IMR-90 (cell line): ENCODE measurements around the gene RNU6-7. TPM values are rescaled to one million over a fixed set of nuclear protein-coding genes. Genes with fewer than 3 reads are reported as not detected.

Experiments used
- ATAC-seq: fragments of 200-7000 bp; cut with Tn5 transposase; 2 replicates; pipeline ENCODE4 v1.9.1; 2020; ENCODE audit warnings: low read depth, mild to moderate bottlenecking, moderate library complexity
- BruUV-seq: library from RNA; stranded (reverse); fragments of 400-500 nt; replicated peaks from 2 replicates; lab custom pipeline; 2021; lab: Mats Ljungman, UMichigan
- CTCF ChIA-PET: fragments of 300-600 bp; formaldehyde crosslinking; extraction: SDS; loops from one replicate; lab custom pipeline; 2021; ENCODE audit warnings: antibody characterized with exemption; lab: Yijun Ruan, JAX
- POLR2A ChIA-PET: fragments of 300-600 bp; sonication (Branson Sonifier 250); formaldehyde crosslinking; loops from one replicate; lab custom pipeline; 2022; ENCODE audit warnings: antibody characterized with exemption; ENCODE audit not compliant: unreplicated experiment; lab: Charles Lee
- DNase-seq: peaks from one replicate; pipeline ENCODE4 v3.0.0; 2013
- H2AFZ ChIP-seq: replicated peaks from 2 replicates; pipeline ENCODE3; 2013; ENCODE audit warnings: low read length, mild to moderate bottlenecking; ENCODE audit not compliant: poor library complexity
- H2AK5ac ChIP-seq: 2 replicates; pipeline ENCODE4 v1.6.1; 2013; ENCODE audit warnings: low read depth, low read length, inconsistent platforms
- H2AK9ac ChIP-seq: replicated peaks from 2 replicates; pipeline ENCODE3; 2013; ENCODE audit warnings: mild to moderate bottlenecking, low read depth, low read length, moderate library complexity; ENCODE audit not compliant: poor library complexity
- H2BK120ac ChIP-seq: 2 replicates; pipeline ENCODE4 v1.6.1; 2013; ENCODE audit warnings: low read depth, low read length, inconsistent platforms
- H2BK15ac ChIP-seq: 3 replicates; pipeline ENCODE4 v1.6.1; 2013; ENCODE audit warnings: low read depth, low read length, inconsistent platforms
- H2BK20ac ChIP-seq: 2 replicates; pipeline ENCODE4 v1.6.1; 2013; ENCODE audit warnings: low read depth, mild to moderate bottlenecking, inconsistent platforms, low read length, moderate library complexity
- H2BK5ac ChIP-seq: 2 replicates; pipeline ENCODE4 v1.6.1; 2013; ENCODE audit warnings: mild to moderate bottlenecking, low read depth, low read length, inconsistent platforms; ENCODE audit not compliant: poor library complexity, severe bottlenecking
- H3K14ac ChIP-seq: replicated peaks from 2 replicates; pipeline ENCODE4 v1.6.1; 2013; ENCODE audit warnings: low read depth, low read length, inconsistent platforms
- H3K18ac ChIP-seq: 2 replicates; pipeline ENCODE4 v1.6.1; 2013; ENCODE audit warnings: low read depth, low read length, control low read depth
- H3K23ac ChIP-seq: 2 replicates; pipeline ENCODE4 v1.6.1; 2013; ENCODE audit warnings: low read depth, low read length, inconsistent platforms
- H3K27ac ChIP-seq: 2 replicates; pipeline ENCODE4 v1.5.1; 2013; ENCODE audit warnings: mild to moderate bottlenecking, control low read depth, low read length; ENCODE audit not compliant: insufficient read depth
- H3K27me3 ChIP-seq: 2 replicates; pipeline ENCODE4 v1.6.1; 2013; ENCODE audit warnings: low read length; ENCODE audit not compliant: control insufficient read depth, insufficient read depth
- H3K36me3 ChIP-seq: 2 replicates; pipeline ENCODE4 v1.6.1; 2013; ENCODE audit warnings: low read length, mixed read lengths; ENCODE audit not compliant: control insufficient read depth, insufficient read depth
- H3K4ac ChIP-seq: 2 replicates; pipeline ENCODE4 v1.6.1; 2013; ENCODE audit warnings: low read depth, low read length, inconsistent platforms
- H3K4me1 ChIP-seq: 2 replicates; pipeline ENCODE4 v1.6.1; 2013; ENCODE audit warnings: low read length, mixed read lengths; ENCODE audit not compliant: control insufficient read depth, insufficient read depth
- H3K4me2 ChIP-seq: 2 replicates; pipeline ENCODE4 v1.6.1; 2013; ENCODE audit warnings: low read depth, mild to moderate bottlenecking, control low read depth, low read length, moderate library complexity
- H3K4me3 ChIP-seq: 2 replicates; pipeline ENCODE4 v1.5.1; 2013; ENCODE audit warnings: low read depth, mild to moderate bottlenecking, control low read depth, low read length, moderate library complexity; ENCODE audit not compliant: insufficient read depth
- H3K56ac ChIP-seq: 2 replicates; pipeline ENCODE4 v1.6.1; 2013; ENCODE audit warnings: low read length, inconsistent platforms; ENCODE audit not compliant: insufficient read depth; ENCODE audit errors: extremely low read depth
- H3K79me1 ChIP-seq, 2 experiments: 2 replicates each; pipeline ENCODE4 v1.6.1; 2013; ENCODE audit warnings: low read length in 2 of 2, inconsistent platforms in 1 of 2, low read depth in 1 of 2
- H3K9ac ChIP-seq: 2 replicates; pipeline ENCODE4 v1.6.1; 2013; ENCODE audit warnings: low read depth, low read length, control low read depth
- H3K9me1 ChIP-seq: 2 replicates; pipeline ENCODE4 v1.6.1; 2013; ENCODE audit warnings: low read length, inconsistent platforms; ENCODE audit not compliant: insufficient read depth
- H3K9me3 ChIP-seq: 2 replicates; pipeline ENCODE4 v1.6.1; 2013; ENCODE audit warnings: low read length; ENCODE audit not compliant: control insufficient read depth, insufficient read depth
- H4K20me1 ChIP-seq: 2 replicates; pipeline ENCODE4 v1.6.1; 2013; ENCODE audit warnings: low read length, inconsistent platforms; ENCODE audit not compliant: insufficient read depth
- H4K5ac ChIP-seq: 2 replicates; pipeline ENCODE4 v1.6.1; 2013; ENCODE audit warnings: mild to moderate bottlenecking, low read depth, low read length, control low read depth
- H4K8ac ChIP-seq, 2 experiments: 2 replicates each; pipeline ENCODE4 v1.6.1; 2013; ENCODE audit warnings: low read depth in 2 of 2, low read length in 2 of 2, control low read depth in 1 of 2, inconsistent platforms in 1 of 2
- H4K91ac ChIP-seq: 2 replicates; pipeline ENCODE4 v1.6.1; 2013; ENCODE audit warnings: low read depth, low read length, inconsistent platforms; ENCODE audit not compliant: insufficient read depth
- CEBPB ChIP-seq: IDR thresholded peaks from 2 replicates; pipeline ENCODE4 v1.6.1; 2012; ENCODE audit warnings: low read depth, low read length, improper control_type of control experiment
- CHD1 ChIP-seq: IDR thresholded peaks from 2 replicates; pipeline ENCODE4 v1.6.1; 2012; ENCODE audit warnings: low read depth, low read length, improper control_type of control experiment
- CTCF ChIP-seq: conservative IDR thresholded peaks from 2 replicates; pipeline ENCODE4 v1.5.1; 2012; ENCODE audit warnings: mild to moderate bottlenecking, low read depth, low read length, improper control_type of control experiment
- ELK1 ChIP-seq: fragments of 150-350 bp; IDR thresholded peaks from 2 replicates; pipeline ENCODE4 v1.6.1; 2016; ENCODE audit warnings: low read depth, mild to moderate bottlenecking, low read length, moderate library complexity, borderline replicate concordance
- MAFK ChIP-seq: IDR thresholded peaks from 2 replicates; pipeline ENCODE4 v1.6.1; 2012; ENCODE audit warnings: low read depth, low read length, improper control_type of control experiment
- MXI1 ChIP-seq: IDR thresholded peaks from 2 replicates; pipeline ENCODE4 v1.6.1; 2012; ENCODE audit warnings: low read depth, mild to moderate bottlenecking, low read length, moderate library complexity, borderline replicate concordance
- POLR2A ChIP-seq: IDR thresholded peaks from 2 replicates; pipeline ENCODE4 v1.6.1; 2012; ENCODE audit warnings: mild to moderate bottlenecking, low read depth, low read length
- RFX5 ChIP-seq: IDR thresholded peaks from 2 replicates; pipeline ENCODE4 v1.8.0; 2012; ENCODE audit warnings: low read depth, mild to moderate bottlenecking, low read length, moderate library complexity
- WGBS, 2 experiments: methylation state at CpG; one replicate each; pipeline versions ENCODE4 v1.1.5 to v1.1.7; 2013; ENCODE audit warnings: missing lambda C conversion rate in 2 of 2; ENCODE audit not compliant: insufficient read length in 1 of 2; ENCODE audit errors: extremely low coverage in 2 of 2; 5-methylcytosine and 5-hydroxymethylcytosine counted together
- dilution Hi-C: fragments of 300-500 bp; cut with HindIII; formaldehyde crosslinking; loops from one replicate; pipeline ENCODE4 v1.14.3; 2018; ENCODE audit warnings: low sequenced_read_pairs; ENCODE audit not compliant: unreplicated experiment
- in situ Hi-C: fragments of 300-500 bp; cut with MboI; formaldehyde crosslinking; loops from 3 replicates; pipeline ENCODE4 v1.14.3; 2019; ENCODE audit warnings: low sequenced_read_pairs, inconsistent platforms, mixed read lengths
- intact Hi-C: fragments of 100-400 bp; cut with micrococcal nuclease; formaldehyde crosslinking; loops from 2 replicates; pipeline ENCODE4 v1.10.0; 2022
- polyA plus RNA-seq, 3 experiments: library from polyadenylated mRNA; depleted of rRNA; stranded (reverse); fragments of >200 nt; gene quantifications; 2 replicates each; pipeline ENCODE4 v1.2.3, GENCODE V29; 2012; ENCODE audit warnings: low replicate concordance in 1 of 3
- total RNA-seq: library from RNA; depleted of rRNA; stranded (reverse); fragments of >200 nt; gene quantifications from 2 replicates; pipeline ENCODE4 v1.2.3, GENCODE V29; 2012

The RNU6-7 gene
- total and polyA plus RNA-seq, 2 of the 4 experiments (the other 2 are of a cell fraction) = not detected

GRCh38 chr14:32208490-32208889, 6.6 kb downstream of the RNU6-7 start:
- in situ Hi-C loops = no loop called here

More at GRCh38 chr14:32208490-32208889, 6.6 kb downstream of the RNU6-7 start:
- Histone ChIP-seq H3K9me3 (no peaks in the 10 kb centered on the region), H2BK15ac (no peak overlapping the region), H2BK5ac (no peak overlapping the region), H3K79me1 (no peaks in the 10 kb centered on the region), H3K14ac (no peak overlapping the region), H3K4me2 (no peak overlapping the region), H3K18ac (no peak overlapping the region), H3K9ac (no peak overlapping the region), H2BK20ac (no peak overlapping the region), H4K8ac (no peak overlapping the region), H2AFZ (no peak overlapping the region), H3K23ac (no peak overlapping the region), H4K91ac (no peak overlapping the region), H4K20me1 (no peaks in the 10 kb centered on the region), H3K36me3 (no peaks in the 10 kb centered on the region), H3K4me1 (no peaks in the 10 kb centered on the region), H3K4ac (no peak overlapping the region), H2BK120ac (no peak overlapping the region), H4K5ac (no peak overlapping the region), H3K56ac (no peak overlapping the region), H3K9me1 (no peaks in the 10 kb centered on the region; the same call in 1 of the 2 replicates), H3K27ac (no peak overlapping the region), H2AK5ac (no peak overlapping the region), H2AK9ac (no peak overlapping the region), H3K27me3 (peaks cover 6% of the 10 kb centered on the region), H3K4me3 (no peak overlapping the region)
- ATAC-seq (no peak), DNase-seq (no peak)
- ChIA-PET CTCF (interaction anchor here (1.2 kb wide), 1 partner anchor 13 kb away, joined by 3 read pairs; no protein-coding TSS in a partner anchor), POLR2A (no interaction called here)
- dilution Hi-C loops = no loop called here
- BruUV-seq = no TSS peak
- TF ChIP-seq MAFK (peak; percentile 56; the same call in 1 of the 2 replicates), CHD1 (no peak), CTCF (no peak), RFX5 (no peak), MXI1 (no peak), ELK1 (no peak), CEBPB (no peak), POLR2A (no peak)
- no CpG with 5 or more reads among the region's 3 CpGs for WGBS, 2 experiments
- intact Hi-C loops = no loop called here
